Nephron progenitor cell (in vitro differentiated cells): ENCODE results near the gene NRSN1.

Source experiments
- DNase-seq: peaks from one replicate; pipeline ENCODE4 v3.0.0; 2021
- H3K27ac Mint-ChIP-seq: 2 replicates; pipeline ENCODE4 v1.8.0; 2021; ENCODE audit warnings: mild to moderate bottlenecking, moderate library complexity, mixed read lengths
- H3K27me3 Mint-ChIP-seq: 2 replicates; pipeline ENCODE4 v1.8.0; 2021; ENCODE audit warnings: mild to moderate bottlenecking, low read depth, mixed read lengths; ENCODE audit not compliant: poor library complexity
- H3K36me3 Mint-ChIP-seq: 2 replicates; pipeline ENCODE4 v1.8.0; 2021; ENCODE audit warnings: low read depth, mixed read lengths
- H3K4me1 Mint-ChIP-seq: 2 replicates; pipeline ENCODE4 v1.8.0; 2021; ENCODE audit warnings: mixed read lengths
- H3K4me3 Mint-ChIP-seq: 2 replicates; pipeline ENCODE4 v1.8.0; 2021; ENCODE audit warnings: mild to moderate bottlenecking, moderate library complexity, mixed read lengths
- H3K9me3 Mint-ChIP-seq: 2 replicates; pipeline ENCODE4 v1.8.0; 2021; ENCODE audit warnings: mild to moderate bottlenecking, moderate library complexity, mixed read lengths
- CTCF ChIP-seq: fragments of 200-600 bp; sonication (generic); IDR thresholded peaks from 2 replicates; pipeline ENCODE4 v1.5.0; 2021; ENCODE audit warnings: antibody characterized with exemption

The NRSN1 gene

GRCh38 chr6:24149836-24150235, 23.8 kb downstream of the NRSN1 start:
- Mint-ChIP-seq H3K4me1 (no peaks in the 10 kb centered on the region), H3K36me3 (no peaks in the 10 kb centered on the region), H3K27ac (no peak overlapping the region), H3K27me3 (no peaks in the 10 kb centered on the region), H3K4me3 (no peak overlapping the region), H3K9me3 (no peaks in the 10 kb centered on the region)
- no peak for DNase-seq
- no peak for TF ChIP-seq CTCF

GRCh38 chr6:24152014-24152413, 26.0 kb downstream of the NRSN1 start:
- no peaks in the 10 kb centered on the region for H3K4me1 Mint-ChIP-seq
- peaks cover 3% of the 10 kb centered on the region for H3K27me3 Mint-ChIP-seq
- H3K36me3 Mint-ChIP-seq = no peaks in the 10 kb centered on the region
- H3K27ac Mint-ChIP-seq = no peak overlapping the region
- no peak overlapping the region for H3K4me3 Mint-ChIP-seq
- no peak for TF ChIP-seq CTCF
- DNase-seq = no peak
- H3K9me3 Mint-ChIP-seq = no peaks in the 10 kb centered on the region

- no peak for TF ChIP-seq CTCF
- H3K4me3 Mint-ChIP-seq = no peak overlapping the region
- peaks cover 3% of the 10 kb centered on the region for H3K27me3 Mint-ChIP-seq
- no peak for DNase-seq
- H3K36me3 Mint-ChIP-seq = no peaks in the 10 kb centered on the region
- no peak overlapping the region for H3K27ac Mint-ChIP-seq
- H3K9me3 Mint-ChIP-seq = no peaks in the 10 kb centered on the region
- no peaks in the 10 kb centered on the region for H3K4me1 Mint-ChIP-seq
These were observed 28.1 kb downstream of the NRSN1 start for GRCh38 chr6:24154121-24154520.

GRCh38 chr6:24157886-24158285, 31.9 kb downstream of the NRSN1 start:
- DNase-seq = no peak
- Mint-ChIP-seq H3K36me3 (no peaks in the 10 kb centered on the region), H3K9me3 (no peaks in the 10 kb centered on the region), H3K27ac (no peak overlapping the region), H3K4me1 (no peaks in the 10 kb centered on the region), H3K4me3 (no peak overlapping the region), H3K27me3 (peaks cover 3% of the 10 kb centered on the region)
- no peak for TF ChIP-seq CTCF

GRCh38 chr6:24183584-24183983, 57.6 kb downstream of the NRSN1 start:
- Mint-ChIP-seq H3K4me1 (no peaks in the 10 kb centered on the region), H3K4me3 (no peak overlapping the region), H3K36me3 (no peaks in the 10 kb centered on the region), H3K27ac (no peak overlapping the region), H3K9me3 (peaks cover 21% of the 10 kb centered on the region), H3K27me3 (peaks cover 7% of the 10 kb centered on the region)
- TF ChIP-seq CTCF = no peak
- no peak for DNase-seq

- no peak for TF ChIP-seq CTCF
- Mint-ChIP-seq H3K9me3 (peaks cover 18% of the 10 kb centered on the region), H3K27me3 (peaks cover 6% of the 10 kb centered on the region), H3K27ac (no peak overlapping the region), H3K4me3 (no peak overlapping the region), H3K4me1 (no peaks in the 10 kb centered on the region), H3K36me3 (no peaks in the 10 kb centered on the region)
- DNase-seq = no peak
These were observed 60.3 kb downstream of the NRSN1 start for GRCh38 chr6:24186349-24186748.
